ENCODE results near the gene NCAPG2.

- TF ChIP-seq CTCF (IDR thresholded peaks at IDR 0.05): no peak
- TF ChIP-seq EP300 (IDR thresholded peaks at IDR 0.05; ENCODE audit: low read depth): no peak
Observed at GRCh38 chr7:158737064-158737695, 32.6 kb upstream of the NCAPG2 start.

Data from transverse colon (tissue), 3 donors.